Measurements from ENCODE around the gene SOCS6. TPM values are rescaled to one million over a fixed set of nuclear protein-coding genes. Genes with fewer than 3 reads are reported as not detected.

The SOCS6 gene
- total RNA-seq, 1 donor: 36.7 TPM

- TF ChIP-seq, protein P1, sequence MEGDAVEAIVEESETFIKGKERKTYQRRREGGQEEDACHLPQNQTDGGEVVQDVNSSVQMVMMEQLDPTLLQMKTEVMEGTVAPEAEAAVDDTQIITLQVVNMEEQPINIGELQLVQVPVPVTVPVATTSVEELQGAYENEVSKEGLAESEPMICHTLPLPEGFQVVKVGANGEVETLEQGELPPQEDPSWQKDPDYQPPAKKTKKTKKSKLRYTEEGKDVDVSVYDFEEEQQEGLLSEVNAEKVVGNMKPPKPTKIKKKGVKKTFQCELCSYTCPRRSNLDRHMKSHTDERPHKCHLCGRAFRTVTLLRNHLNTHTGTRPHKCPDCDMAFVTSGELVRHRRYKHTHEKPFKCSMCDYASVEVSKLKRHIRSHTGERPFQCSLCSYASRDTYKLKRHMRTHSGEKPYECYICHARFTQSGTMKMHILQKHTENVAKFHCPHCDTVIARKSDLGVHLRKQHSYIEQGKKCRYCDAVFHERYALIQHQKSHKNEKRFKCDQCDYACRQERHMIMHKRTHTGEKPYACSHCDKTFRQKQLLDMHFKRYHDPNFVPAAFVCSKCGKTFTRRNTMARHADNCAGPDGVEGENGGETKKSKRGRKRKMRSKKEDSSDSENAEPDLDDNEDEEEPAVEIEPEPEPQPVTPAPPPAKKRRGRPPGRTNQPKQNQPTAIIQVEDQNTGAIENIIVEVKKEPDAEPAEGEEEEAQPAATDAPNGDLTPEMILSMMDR (IDR thresholded peaks at IDR 0.05; ENCODE audit: insufficient read depth, low read length): no peak
- peak; percentile 87 for DNase-seq (ENCODE audit: low read depth)
- no peak overlapping the region for H3K4me3 ChIP-seq (ENCODE audit: low read depth, low read length)
These were observed 84.2 kb downstream of the SOCS6 start for GRCh38 chr18:70373042-70373519.

GRCh38 chr18:70374154-70374553, 85.3 kb downstream of the SOCS6 start:
- H3K4me3 ChIP-seq (ENCODE audit: low read depth, low read length): no peak overlapping the region
- TF ChIP-seq, protein P1 (IDR thresholded peaks at IDR 0.05; ENCODE audit: insufficient read depth, low read length): no peak
- DNase-seq (ENCODE audit: low read depth): no peak

DNA sequence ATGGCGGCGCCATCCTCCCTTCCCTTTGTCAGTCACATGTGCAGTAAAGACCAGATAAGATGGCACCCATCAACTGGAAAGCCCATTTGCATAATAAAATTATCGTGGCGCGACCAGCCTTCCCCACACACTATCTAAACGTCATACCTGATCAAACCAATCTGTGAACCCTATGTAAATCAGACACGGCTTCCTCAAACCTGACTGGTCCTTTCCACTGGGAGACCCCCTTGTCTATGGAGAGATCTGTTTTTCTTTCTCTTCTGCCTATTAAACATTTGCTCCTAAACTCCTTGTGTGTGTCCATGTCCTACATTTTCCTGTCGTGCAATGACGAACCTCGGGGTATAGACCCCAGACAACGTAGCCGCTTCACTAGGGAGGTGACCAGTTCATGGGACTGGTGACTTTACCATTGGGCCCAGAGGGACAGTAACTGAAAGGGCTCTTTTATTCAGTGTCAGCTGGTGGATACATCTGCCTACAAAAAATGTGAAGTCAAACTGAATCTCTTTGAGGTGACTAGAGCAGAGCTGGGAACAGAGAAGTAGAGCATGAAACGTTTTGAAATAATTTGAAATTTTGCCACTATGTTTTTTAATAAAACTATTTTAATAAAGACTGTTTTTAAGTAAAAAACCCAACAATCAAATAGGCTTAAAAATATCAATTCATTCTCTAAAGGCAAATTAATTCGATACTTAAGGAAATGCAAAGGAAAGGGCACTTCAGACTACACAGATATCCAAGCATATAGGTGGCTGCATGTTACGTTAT, 87.5 kb downstream of the SOCS6 start:
- TF ChIP-seq, protein P1 (IDR thresholded peaks at IDR 0.05; ENCODE audit: insufficient read depth, low read length): no peak
- no peak overlapping the region for H3K4me3 ChIP-seq (ENCODE audit: low read depth, low read length)

GRCh38 chr18:70376914-70377258, 88.0 kb downstream of the SOCS6 start:
- TF ChIP-seq, protein P1 (IDR thresholded peaks at IDR 0.05; ENCODE audit: insufficient read depth, low read length): no peak
- H3K4me3 ChIP-seq (ENCODE audit: low read depth, low read length): no peak overlapping the region
- no peak for DNase-seq (ENCODE audit: low read depth)

More for the DNA sequence above, 87.5 kb downstream of the SOCS6 start:
- no peak for DNase-seq (ENCODE audit: low read depth)

DNA sequence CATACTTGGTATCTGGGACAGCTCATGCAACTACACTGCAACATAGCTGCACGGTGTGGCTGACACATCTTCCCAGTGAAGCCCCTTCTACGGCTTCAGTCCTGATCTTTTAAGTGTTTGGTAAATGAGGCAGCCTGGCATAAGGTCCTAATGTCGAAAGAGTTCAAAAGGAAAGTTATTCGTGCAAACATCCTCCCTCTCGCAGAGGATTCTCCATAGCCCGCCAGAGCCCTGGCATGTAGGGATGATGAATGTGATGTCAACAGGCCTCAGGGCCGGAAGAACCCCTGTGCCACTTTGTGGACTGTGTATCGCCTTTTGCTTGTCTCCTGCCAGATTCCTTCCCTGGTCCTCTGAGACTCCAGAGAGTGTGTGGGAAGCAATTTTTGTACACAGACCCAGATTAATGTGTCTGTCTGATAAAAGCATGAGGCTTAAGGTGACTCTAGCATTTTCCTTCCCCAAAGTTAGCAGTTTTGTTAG, 88.5 kb downstream of the SOCS6 start:
- DNase-seq (ENCODE audit: low read depth): peak; percentile 48
- H3K4me3 ChIP-seq (ENCODE audit: low read depth, low read length): no peak overlapping the region
- TF ChIP-seq, protein P1 (IDR thresholded peaks at IDR 0.05; ENCODE audit: insufficient read depth, low read length): no peak

DNA sequence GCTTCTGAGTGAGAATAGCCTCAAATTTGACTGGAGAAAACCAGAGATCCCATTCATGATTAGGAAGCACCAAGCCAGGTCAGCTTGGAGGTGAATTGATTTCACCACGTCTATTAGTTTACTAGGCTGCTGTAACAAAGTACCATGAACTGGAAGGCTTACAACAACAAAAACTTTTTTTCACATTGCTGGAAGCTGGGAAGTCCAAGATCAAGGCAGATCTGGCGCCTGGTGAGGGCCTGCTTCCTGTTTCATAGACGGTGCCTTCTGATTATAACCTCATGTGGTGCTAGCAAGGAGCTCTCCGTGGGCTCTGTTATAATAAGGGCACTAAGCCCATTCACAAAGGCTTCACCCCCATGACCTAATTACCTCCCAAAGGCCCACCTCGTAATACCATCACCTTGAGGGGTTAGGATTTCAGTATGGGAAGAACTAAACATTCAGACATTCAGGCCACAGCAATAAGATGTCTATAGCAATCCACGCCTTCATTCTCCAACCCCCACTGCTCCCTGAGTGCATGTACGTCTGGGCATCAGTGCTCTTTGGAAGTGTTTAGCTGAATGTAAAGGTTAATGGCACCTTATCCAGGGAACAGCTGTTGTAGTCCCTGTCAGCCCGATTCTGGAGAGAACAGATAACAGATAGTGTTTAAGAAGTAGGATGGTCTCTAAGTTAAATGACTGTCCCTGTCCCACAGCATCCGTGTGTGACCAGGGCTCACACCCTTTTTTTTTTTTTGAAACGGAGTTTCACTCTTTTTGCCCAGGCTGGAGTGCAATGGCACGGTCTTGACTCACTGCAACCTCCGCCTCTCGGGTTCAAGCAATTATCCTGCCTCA, 89.2 kb downstream of the SOCS6 start:
- no peak overlapping the region for H3K4me3 ChIP-seq (ENCODE audit: low read depth, low read length)
- TF ChIP-seq, protein P1 (IDR thresholded peaks at IDR 0.05; ENCODE audit: insufficient read depth, low read length): no peak
- peak; percentile 19 for DNase-seq (ENCODE audit: low read depth)

Other genes starting within 250 kb of the SOCS6 start
- 14.0 and 38.6 TPM in 2 replicates for gene RTTN, start 83.4 kb upstream of the SOCS6 start, total RNA-seq (ENCODE audit: low replicate concordance)